ENCODE results near the gene NADK2.

NADK2 gene

DNA sequence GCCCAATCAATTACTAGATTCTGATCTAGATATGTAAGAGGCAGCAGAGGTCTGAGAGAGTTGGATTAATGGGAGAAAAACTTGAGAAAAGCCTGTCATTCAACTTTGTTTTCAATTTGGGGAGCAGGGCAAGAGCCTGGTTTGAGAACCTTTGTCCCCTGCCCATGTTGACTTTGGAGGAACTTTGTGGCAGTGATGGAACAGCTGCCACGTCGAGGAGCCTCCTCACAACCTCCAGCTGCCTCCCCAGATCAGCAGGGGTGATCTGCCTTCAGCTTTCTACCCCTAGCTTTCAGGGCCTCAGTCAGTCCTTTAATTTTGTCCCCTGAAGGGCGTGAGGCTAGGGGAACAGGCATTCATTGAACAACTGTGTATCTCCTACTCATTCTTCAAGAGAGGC lies 81.1 kb downstream of the NADK2 start:
- DNase-seq = no peak

DNA sequence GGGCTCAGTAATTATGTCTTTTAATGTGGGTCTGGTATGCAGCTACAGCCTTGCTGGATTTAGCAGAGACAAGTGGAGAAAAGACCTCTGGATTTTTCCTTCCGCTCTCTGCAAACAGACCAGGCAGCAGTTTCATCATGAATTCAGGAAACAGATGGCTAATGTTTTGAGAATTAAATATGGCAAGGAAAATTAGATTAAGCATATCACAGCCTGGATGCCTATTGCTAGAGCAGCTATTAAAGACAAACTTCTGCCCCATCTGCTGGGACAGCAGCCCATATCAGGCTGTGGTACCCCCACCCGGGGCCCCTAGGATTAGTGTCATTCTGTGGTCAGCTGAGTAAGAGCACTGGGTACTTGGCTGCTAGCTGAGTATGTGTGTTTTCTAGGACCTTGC lies 83.6 kb downstream of the NADK2 start:
- DNase-seq = no peak

DNA sequence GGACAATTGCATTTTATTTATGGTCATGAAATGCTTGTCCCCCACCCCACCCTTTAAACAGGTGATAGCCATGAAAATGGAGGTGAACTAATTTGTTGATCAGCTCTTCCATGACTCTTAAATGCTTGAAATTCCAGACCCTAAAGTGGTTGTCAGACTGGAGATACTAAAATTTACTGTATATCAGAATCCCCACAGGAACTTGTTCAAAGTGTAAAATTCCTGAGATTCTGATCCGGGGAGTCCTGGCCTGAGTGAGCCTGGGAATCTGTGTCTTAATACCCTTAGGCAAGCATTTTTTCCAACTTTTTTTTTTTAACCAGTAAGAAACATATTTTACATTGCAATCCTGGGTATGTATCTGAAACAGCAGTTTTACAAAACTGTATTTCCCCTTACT lies 85.1 kb downstream of the NADK2 start:
- DNase-seq = no peak

DNA sequence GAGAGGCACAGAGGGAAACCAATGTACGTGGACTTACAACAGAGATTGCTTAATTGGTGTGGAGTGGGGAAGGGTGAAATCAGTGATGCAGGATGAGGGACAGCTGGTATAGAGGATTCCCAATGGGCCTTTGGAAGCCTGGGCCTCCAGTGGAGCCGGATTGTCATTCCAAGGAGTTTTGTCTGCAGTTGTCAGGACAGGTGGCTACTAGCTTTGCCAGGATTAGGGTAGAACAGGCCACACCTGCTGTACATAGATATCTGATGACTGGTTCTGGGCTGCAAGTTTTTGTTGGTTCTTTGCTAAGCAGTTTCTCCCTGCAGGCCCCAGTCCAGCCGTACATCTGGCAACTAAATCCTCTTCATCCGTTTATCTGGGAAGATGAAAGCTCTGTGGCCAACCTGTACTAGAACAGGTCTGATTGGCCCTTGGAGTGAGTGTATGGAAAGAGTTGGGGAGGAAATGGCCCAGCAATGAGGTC lies 85.6 kb downstream of the NADK2 start:
- no peak for DNase-seq

DNA sequence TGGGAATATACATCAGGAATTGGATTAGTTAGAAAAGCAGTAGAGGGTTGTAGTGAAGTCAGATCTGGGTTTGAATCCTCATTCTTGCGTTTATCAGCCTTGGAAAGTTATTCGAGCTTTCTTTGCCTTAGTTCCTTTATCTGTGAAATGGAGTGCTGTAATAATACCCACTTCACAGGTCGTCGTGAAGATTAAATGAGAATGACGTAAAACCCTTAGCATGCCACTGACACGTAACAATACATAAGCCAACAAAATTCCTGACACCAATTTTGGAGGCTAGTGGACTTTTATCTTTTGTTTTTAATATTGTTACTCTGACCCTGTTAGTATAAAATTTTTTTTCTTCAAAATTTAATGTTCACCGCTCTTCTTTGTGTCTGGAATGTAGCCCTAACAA lies 86.4 kb downstream of the NADK2 start:
- DNase-seq = no peak

- DNase-seq = no peak
These were observed 88.0 kb downstream of the NADK2 start for GRCh38 chr5:36153726-36154125.

GRCh38 chr5:36153298-36153677 lies 88.4 kb downstream of the NADK2 start:
- no peak for DNase-seq

DNA sequence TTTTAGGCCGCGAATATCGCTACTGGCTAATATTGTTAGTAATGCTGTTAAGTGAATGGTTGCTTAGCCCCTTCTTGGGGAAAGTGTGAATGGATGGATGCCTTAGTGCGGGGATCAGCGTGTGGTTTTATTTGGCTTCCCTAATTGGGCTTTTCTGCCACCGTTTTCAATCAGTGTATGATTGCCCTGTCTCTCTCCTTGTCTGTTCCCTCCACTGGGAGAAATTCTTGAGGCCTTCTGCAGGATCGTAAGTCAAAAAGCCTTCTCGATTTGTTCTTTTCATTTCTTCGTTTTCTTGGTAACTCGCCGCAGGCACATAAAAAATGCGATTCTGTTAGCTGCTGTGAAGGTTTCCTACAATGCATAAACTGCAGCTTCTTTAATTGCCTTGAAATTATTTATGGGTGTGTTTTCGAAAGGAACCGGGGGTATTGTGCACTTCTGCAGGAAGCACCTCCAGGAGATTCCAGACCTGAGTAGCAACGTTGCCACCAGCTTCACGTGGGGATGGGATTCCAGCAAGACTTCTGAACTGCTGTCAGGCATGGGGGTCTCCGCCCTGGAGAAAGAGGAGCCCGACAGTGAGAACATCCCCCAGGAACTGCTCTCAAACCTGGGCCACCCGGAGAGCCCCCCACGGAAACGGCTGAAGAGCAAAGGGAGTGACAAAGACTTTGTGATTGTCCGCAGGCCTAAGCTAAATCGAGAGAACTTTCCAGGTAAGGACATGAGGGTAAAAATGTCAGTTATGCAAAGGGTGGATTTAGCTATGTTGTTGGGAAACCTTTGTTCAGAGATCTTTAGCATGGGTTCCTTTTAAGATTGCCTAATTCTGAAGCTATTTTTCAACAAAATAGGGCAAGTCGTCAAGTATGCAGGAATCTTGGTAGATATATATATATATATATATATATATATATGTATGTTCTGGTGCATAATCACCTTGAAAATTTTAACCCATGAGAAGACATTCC lies 89.1 kb downstream of the NADK2 start:
- peak; percentile 44 to 88 (median 81) for DNase-seq

DNA sequence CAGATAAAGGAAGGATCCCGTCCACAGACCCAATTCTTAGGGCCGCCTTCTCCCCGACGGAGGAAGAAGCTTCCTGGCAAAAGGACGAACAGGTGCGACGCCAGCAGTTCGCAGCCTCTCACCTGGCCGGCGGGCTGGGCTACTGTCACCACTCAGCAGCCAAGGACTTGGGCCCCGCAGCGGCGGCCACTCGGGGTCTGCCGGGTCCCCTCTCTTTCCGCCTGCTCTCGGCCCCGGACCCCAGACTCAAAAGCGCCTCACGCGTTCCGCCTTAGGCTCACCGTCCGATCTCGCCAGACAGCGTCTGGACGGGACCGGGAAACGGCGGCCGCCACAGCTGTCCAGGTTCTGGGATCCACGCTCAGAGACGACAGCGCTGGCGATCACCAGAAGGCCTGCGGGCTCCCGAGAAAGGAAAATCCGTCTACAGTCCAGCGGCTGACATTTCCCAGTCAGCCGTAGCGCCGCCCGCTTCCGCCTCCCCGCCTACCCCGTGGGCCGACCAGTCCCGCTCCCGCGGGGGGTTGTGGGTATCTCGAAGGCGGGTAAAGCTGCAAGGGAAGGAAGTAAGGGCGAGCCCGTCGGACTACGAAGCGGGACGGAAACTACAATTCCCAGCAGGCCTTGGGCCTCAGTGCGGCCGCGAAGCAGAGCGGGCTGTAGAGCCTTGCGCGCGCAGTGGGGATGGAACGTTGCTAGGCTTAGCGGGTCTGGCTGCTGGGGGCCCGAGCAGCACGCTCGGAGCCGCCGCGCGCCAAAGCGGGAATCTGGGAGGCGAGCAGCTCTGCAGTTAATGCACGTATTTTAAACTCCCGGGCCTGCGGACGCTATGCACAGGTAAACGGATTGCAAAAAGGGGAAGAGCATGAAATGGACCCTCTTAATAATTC lies 90.0 kb downstream of the NADK2 start, which contains the start of the genes LMBRD2 and SKP2:
Gene LMBRD2 (minus strand): TSS at position 454 of the 890 bp plus-strand sequence. CDS start 8,538 bp downstream, outside the sequence.
Gene SKP2 (plus strand): TSS at position 678 of the 890 bp plus-strand sequence. CDS start 152 bp downstream, at position 830.
- peak; percentile 99 for DNase-seq

GRCh38 chr5:36150676-36151433 lies 90.9 kb downstream of the NADK2 start:
- DNase-seq = peak; percentile 58 to 85 (median 75)

DNA sequence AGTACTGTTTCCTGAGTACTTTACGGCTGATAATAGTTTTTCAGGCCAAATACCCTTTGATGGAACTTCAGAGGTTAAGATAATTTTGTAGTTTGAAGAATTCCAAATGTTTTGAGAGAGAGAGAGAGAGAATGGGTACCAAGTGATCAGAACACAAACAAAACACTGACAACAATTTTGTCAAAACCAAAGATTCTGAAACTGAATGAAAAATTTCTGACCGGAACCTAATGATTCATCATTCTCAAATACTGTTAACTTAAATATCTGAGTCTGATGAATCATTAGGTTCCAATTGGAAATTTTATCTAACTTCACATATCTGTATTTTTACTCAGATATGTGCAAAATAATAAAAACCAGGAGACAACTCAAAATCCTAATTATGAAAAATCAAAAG lies 94.0 kb downstream of the NADK2 start:
- DNase-seq = no peak

- DNase-seq = no peak
These were observed 95.3 kb downstream of the NADK2 start for GRCh38 chr5:36146390-36146789.

- no peak for DNase-seq
These were observed 96.4 kb downstream of the NADK2 start for GRCh38 chr5:36145311-36145710.

Measured in NCI-H1417 (cell line).